ENCODE data around the gene DHCR7.
"Not testable (repeated sequence)": the region's sequence is repeated elsewhere in the genome, so short reads cannot be mapped to it uniquely, and the experiment has no call there.

The DHCR7 gene

GRCh38 chr11:71436861-71437260 lies 11.3 kb downstream of the DHCR7 start:
- DNase-seq, result no peak

- no peak for DNase-seq
These were observed 12.8 kb downstream of the DHCR7 start for GRCh38 chr11:71435278-71435951.

GRCh38 chr11:71434576-71435130 lies 13.5 kb downstream of the DHCR7 start:
- no peak for DNase-seq

GRCh38 chr11:71433648-71434450 lies 14.3 kb downstream of the DHCR7 start:
- DNase-seq, result no peak

- no peak for DNase-seq
These were observed 15.2 kb downstream of the DHCR7 start for GRCh38 chr11:71432761-71433647.

GRCh38 chr11:71431271-71431670 lies 16.9 kb downstream of the DHCR7 start:
- DNase-seq, result no peak

- DNase-seq, result no peak
These were observed 18.0 kb downstream of the DHCR7 start for GRCh38 chr11:71430166-71430565.

- DNase-seq, result no peak
These were observed 18.5 kb downstream of the DHCR7 start for GRCh38 chr11:71429701-71430100.

- DNase-seq, result no peak
These were observed 19.2 kb downstream of the DHCR7 start for GRCh38 chr11:71428861-71429435.

GRCh38 chr11:71426413-71426812 lies 21.8 kb downstream of the DHCR7 start:
- DNase-seq, result no peak

GRCh38 chr11:71425860-71426259 lies 22.3 kb downstream of the DHCR7 start:
- DNase-seq, result no peak

GRCh38 chr11:71425409-71425808 lies 22.8 kb downstream of the DHCR7 start:
- no peak for DNase-seq

- no peak for DNase-seq
These were observed 24.9 kb downstream of the DHCR7 start for GRCh38 chr11:71423181-71423790.

- DNase-seq, result not testable (repeated sequence)
These were observed 25.9 kb downstream of the DHCR7 start for GRCh38 chr11:71422318-71422717.

GRCh38 chr11:71421392-71421950 lies 26.7 kb downstream of the DHCR7 start:
- no peak for DNase-seq

GRCh38 chr11:71420455-71421241 lies 27.5 kb downstream of the DHCR7 start:
- DNase-seq, result no peak

- DNase-seq, result no peak
These were observed 29.6 kb downstream of the DHCR7 start for GRCh38 chr11:71418643-71419042.

GRCh38 chr11:71414645-71415044 lies 33.5 kb downstream of the DHCR7 start:
- DNase-seq, result no peak

- DNase-seq, result no peak
These were observed 37.7 kb downstream of the DHCR7 start for GRCh38 chr11:71410363-71410966.

GRCh38 chr11:71408826-71409225 lies 39.4 kb downstream of the DHCR7 start:
- DNase-seq, result no peak

- no peak for DNase-seq
These were observed 40.8 kb downstream of the DHCR7 start for GRCh38 chr11:71407356-71407755.
